ENCODE results near the gene PARD3. TPM values are rescaled to one million over a fixed set of nuclear protein-coding genes. Genes with fewer than 3 reads are reported as not detected.

PARD3 gene
- total RNA-seq, 1 experiment from 2014 or later: 154 TPM

DNA sequence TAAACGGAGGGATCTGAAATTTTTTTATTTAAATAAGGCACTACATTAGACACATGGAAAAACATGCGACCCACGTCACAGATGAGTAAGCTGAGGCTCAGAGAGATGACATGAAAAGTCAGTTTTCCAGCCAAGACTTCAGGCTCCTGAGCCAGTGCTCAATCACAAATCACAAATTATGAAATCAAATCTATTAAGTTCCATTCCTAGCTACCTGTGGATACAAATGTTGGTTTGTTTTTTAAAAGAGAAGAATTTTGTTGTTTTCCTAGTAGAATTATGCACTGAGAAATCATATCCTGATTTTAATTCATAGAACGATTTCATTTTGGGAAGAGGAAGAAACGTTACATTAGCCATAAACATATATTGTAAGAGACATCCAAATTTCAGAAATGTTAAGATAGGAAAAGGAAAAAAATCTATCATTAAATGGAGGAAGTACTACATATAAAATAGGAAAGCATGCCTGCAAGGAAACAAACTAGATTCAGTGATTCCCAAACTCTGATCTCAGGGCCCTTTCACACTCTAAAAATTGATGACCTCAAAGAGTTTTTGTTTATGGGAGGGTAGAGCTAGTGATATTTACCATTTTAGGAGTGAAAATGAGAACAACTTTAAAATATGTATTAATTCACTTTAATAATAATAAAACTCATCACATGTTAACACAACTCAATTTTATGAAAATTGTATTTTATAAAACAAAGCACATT lies 340.4 kb downstream of the PARD3 start:
- Histone ChIP-seq H3K4me1 (ENCODE audit: insufficient read depth, low read length) (0 out of 2 replicates have a peak, but pooled peaks cover 7% of the 10 kb centered on the region), H3K9me2 (replicated peaks; ENCODE audit: low read length) (no peaks in the 10 kb centered on the region), H3K9ac (ENCODE audit: low read length) (no peak overlapping the region), H3K27me3 (ENCODE audit: low read length) (no peaks in the 10 kb centered on the region), H3F3A (ENCODE audit: low read length, unreplicated experiment) (no peaks in the 10 kb centered on the region), H4K20me1 (ENCODE audit: low read length) (no peaks in the 10 kb centered on the region), H3K4me3 (ENCODE audit: low read length) (no peak overlapping the region), H3K79me2 (ENCODE audit: low read length) (no peaks in the 10 kb centered on the region), H3K4me2 (ENCODE audit: low read length) (no peak overlapping the region), H3K9me3 (ENCODE audit: low read length) (no peaks in the 10 kb centered on the region), H3K27ac (ENCODE audit: low read length) (no peak overlapping the region), H3K36me3 (ENCODE audit: low read depth, low read length) (no peaks in the 10 kb centered on the region; the same call in 1 of the 2 replicates), H2AFZ (ENCODE audit: low read length) (no peak overlapping the region)
- TF ChIP-seq EZH2 (IDR thresholded peaks at IDR 0.05; ENCODE audit: low read length, unreplicated experiment) (no peak), EZH2phosphoT487 (IDR thresholded peaks at IDR 0.05; ENCODE audit: borderline replicate concordance, low read length) (no peak), CTCF (conservative IDR thresholded peaks at IDR 0.05; ENCODE audit: low read depth, low read length) (no peak)
- POLR2A ChIA-PET (ENCODE audit: unreplicated experiment): no interaction called here
- DNase-seq (no peak), ATAC-seq (no peak)
- CTCF ChIA-PET: no interaction called here
- intact Hi-C loops (cut with micrococcal nuclease): no loop called here
- BruUV-seq (replicated peaks): no TSS peak

DNA sequence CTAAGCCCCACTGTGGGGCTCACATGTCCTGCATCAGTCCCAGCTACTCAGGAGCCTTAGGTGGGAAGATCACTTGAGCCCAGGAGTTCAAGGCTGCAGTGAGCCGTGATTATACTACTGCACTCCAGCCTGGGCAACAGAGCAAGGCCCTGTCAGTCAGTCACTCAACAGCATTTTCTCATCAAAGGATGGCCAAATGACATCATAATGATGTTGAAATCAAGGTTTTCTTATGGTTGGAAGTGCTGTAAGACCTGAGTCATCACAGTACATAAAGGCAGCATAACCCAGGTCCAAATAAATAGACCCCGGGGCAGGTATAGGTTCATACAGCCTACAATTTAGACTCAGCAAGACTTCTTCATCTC lies 341.1 kb downstream of the PARD3 start:
- Histone ChIP-seq H3F3A (ENCODE audit: low read length, unreplicated experiment) (no peaks in the 10 kb centered on the region), H3K27ac (ENCODE audit: low read length) (no peak overlapping the region), H3K36me3 (ENCODE audit: low read depth, low read length) (peaks cover 3% of the 10 kb centered on the region; the same call in 1 of the 2 replicates), H4K20me1 (ENCODE audit: low read length) (no peaks in the 10 kb centered on the region), H3K9ac (ENCODE audit: low read length) (no peak overlapping the region), H3K4me3 (ENCODE audit: low read length) (no peak overlapping the region), H3K9me3 (ENCODE audit: low read length) (no peaks in the 10 kb centered on the region), H3K4me2 (ENCODE audit: low read length) (no peak overlapping the region), H3K79me2 (ENCODE audit: low read length) (no peaks in the 10 kb centered on the region), H3K4me1 (ENCODE audit: insufficient read depth, low read length) (0 out of 2 replicates have a peak, but pooled peaks cover 7% of the 10 kb centered on the region), H3K9me2 (replicated peaks; ENCODE audit: low read length) (no peaks in the 10 kb centered on the region), H2AFZ (ENCODE audit: low read length) (no peak overlapping the region), H3K27me3 (ENCODE audit: low read length) (no peaks in the 10 kb centered on the region)
- TF ChIP-seq CTCF (conservative IDR thresholded peaks at IDR 0.05; ENCODE audit: low read depth, low read length) (no peak), EZH2phosphoT487 (IDR thresholded peaks at IDR 0.05; ENCODE audit: borderline replicate concordance, low read length) (no peak), EZH2 (IDR thresholded peaks at IDR 0.05; ENCODE audit: low read length, unreplicated experiment) (no peak)
- POLR2A ChIA-PET (ENCODE audit: unreplicated experiment): no interaction called here
- CTCF ChIA-PET: no interaction called here
- BruUV-seq (replicated peaks): no TSS peak
- intact Hi-C loops (cut with micrococcal nuclease): no loop called here
- ATAC-seq (no peak), DNase-seq (peak; percentile 69)
